CD4-positive, alpha-beta T cell treated with Interleukin-17A for 1 hour (primary cell): Measurements from ENCODE around the gene PTPRN2.
"Not testable (repeated sequence)": the region's sequence is repeated elsewhere in the genome, so short reads cannot be mapped to it uniquely, and the experiment has no call there.

Experiments
- DNase-seq: peaks from one replicate; pipeline ENCODE4 v3.0.0-alpha.2; 2020

PTPRN2 gene

GRCh38 chr7:158286210-158286609 lies 301.4 kb downstream of the PTPRN2 start:
- DNase-seq: no peak

GRCh38 chr7:158285383-158285770 lies 302.2 kb downstream of the PTPRN2 start:
- DNase-seq: no peak

- DNase-seq: no peak
Measured at GRCh38 chr7:158284617-158285382, 302.8 kb downstream of the PTPRN2 start.

GRCh38 chr7:158284121-158284520 lies 303.5 kb downstream of the PTPRN2 start:
- no peak for DNase-seq

GRCh38 chr7:158283016-158283974 lies 304.3 kb downstream of the PTPRN2 start:
- no peak for DNase-seq

- no peak for DNase-seq
Measured at GRCh38 chr7:158282461-158283001, 305.1 kb downstream of the PTPRN2 start.

GRCh38 chr7:158281441-158281840 lies 306.2 kb downstream of the PTPRN2 start:
- DNase-seq: no peak

GRCh38 chr7:158280448-158281144 lies 307.0 kb downstream of the PTPRN2 start:
- DNase-seq: no peak

- DNase-seq: no peak
Measured at GRCh38 chr7:158279539-158280447, 307.8 kb downstream of the PTPRN2 start.

- no peak for DNase-seq
Measured at GRCh38 chr7:158278745-158279320, 308.8 kb downstream of the PTPRN2 start.

GRCh38 chr7:158277219-158278141 lies 310.1 kb downstream of the PTPRN2 start:
- DNase-seq: no peak

GRCh38 chr7:158276414-158277218 lies 311.0 kb downstream of the PTPRN2 start:
- no peak for DNase-seq

- DNase-seq: no peak
Measured at GRCh38 chr7:158275711-158276413, 311.8 kb downstream of the PTPRN2 start.

- DNase-seq: no peak
Measured at GRCh38 chr7:158274996-158275395, 312.6 kb downstream of the PTPRN2 start.

GRCh38 chr7:158274404-158274811 lies 313.2 kb downstream of the PTPRN2 start:
- no peak for DNase-seq

GRCh38 chr7:158273756-158274342 lies 313.8 kb downstream of the PTPRN2 start:
- DNase-seq: not testable (repeated sequence)

GRCh38 chr7:158273138-158273651 lies 314.4 kb downstream of the PTPRN2 start:
- no peak for DNase-seq

GRCh38 chr7:158272509-158273137 lies 315.0 kb downstream of the PTPRN2 start:
- no peak for DNase-seq
